NK-92 treated with Interleukin-12 subunit alpha and Interleukin-12 subunit beta, amount 100 ng/mL, for 24 hours (cell line): ENCODE data around the gene CHMP1B.
"Not testable (repeated sequence)": the region's sequence is repeated elsewhere in the genome, so short reads cannot be mapped to it uniquely, and the experiment has no call there.

Experiments
- DNase-seq: peaks from one replicate; lab custom pipeline; 2025; lab: John Stamatoyannopoulos, UW

CHMP1B gene

GRCh38 chr18:11840493-11840892 is 10.7 kb upstream of the CHMP1B start:
- no peak for DNase-seq

- DNase-seq = no peak
These were observed 8.7 kb upstream of the CHMP1B start for GRCh38 chr18:11842562-11842961.

GRCh38 chr18:11844436-11844835 is 6.8 kb upstream of the CHMP1B start:
- no peak for DNase-seq

DNA sequence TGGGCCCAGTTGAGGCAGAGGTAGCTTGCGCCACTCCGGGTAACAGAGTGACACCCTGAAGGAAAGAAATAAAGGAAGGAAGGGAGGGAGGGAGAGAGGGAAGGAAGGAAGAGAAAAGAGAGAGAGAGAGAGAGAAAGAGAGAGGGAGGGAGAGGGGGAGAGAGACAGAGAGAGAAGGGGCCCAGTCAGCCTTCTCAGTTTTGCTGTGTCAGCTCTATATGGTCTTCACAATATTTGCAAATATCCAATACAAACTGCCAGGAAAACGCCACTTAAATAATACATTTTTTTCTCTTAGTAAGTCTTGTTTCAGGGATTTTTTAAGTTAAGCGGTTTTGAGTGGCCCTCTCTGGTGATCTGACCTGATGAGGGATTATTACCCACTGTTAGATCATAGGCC is 5.6 kb upstream of the CHMP1B start:
- DNase-seq = no peak

DNA sequence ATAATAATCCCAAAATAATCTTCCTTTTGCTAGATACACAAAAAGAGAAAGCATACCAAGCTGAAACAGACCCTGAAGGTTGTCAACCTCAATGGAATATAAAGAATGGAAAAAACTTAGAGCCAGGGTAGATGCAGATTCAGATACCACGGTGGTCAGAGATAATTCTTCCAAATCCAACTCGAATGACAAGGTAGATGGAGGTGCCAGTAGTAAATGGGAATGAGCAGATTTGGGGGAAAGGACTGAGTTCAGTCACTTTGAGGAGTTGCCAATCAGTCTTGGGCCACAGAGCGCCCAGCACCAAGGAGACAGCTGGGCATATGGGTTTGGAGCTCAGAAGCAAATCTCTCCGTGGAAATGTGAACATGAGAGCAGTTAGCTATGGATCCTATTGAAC is 3.4 kb upstream of the CHMP1B start:
- no peak for DNase-seq

DNA sequence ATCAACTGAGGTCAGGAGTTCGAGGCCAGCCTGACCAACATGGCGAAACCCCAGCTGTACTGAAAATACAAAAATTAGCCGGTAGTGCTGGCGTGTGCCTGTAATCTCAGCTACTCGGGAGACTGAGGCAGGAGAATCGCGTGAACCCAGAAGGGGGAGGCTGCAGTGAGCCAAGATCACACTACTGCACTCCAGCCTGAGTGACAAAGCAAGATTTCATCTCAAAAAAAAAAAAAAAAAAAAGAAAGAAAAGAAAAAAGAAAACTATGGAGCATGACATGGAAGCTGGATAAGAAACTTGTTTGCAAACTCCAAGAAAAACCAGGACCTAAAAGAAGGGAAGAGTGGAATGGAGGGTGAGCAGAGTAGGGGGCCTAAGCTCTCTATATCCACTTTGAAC is 1.9 kb upstream of the CHMP1B start:
- no peak for DNase-seq

GRCh38 chr18:11849841-11850634 is 1.2 kb upstream of the CHMP1B start:
- peak; percentile 11 for DNase-seq

DNA sequence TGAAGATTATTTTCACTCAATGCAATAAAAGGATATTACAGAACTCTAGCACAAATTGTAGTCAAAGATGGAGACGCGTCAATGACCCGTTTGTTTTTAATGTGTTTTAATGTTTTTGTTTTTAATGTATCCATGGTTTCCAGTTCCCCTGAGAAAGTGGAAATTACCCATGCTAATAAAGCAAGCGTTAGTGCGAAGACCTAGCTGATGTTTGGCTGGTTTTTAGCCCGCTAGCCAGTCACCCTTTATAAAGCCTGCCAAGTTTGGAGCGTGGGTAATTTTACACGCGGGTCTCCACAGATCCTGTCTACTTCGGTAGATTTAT is 430 bp upstream of the CHMP1B start:
- no peak for DNase-seq

DNA sequence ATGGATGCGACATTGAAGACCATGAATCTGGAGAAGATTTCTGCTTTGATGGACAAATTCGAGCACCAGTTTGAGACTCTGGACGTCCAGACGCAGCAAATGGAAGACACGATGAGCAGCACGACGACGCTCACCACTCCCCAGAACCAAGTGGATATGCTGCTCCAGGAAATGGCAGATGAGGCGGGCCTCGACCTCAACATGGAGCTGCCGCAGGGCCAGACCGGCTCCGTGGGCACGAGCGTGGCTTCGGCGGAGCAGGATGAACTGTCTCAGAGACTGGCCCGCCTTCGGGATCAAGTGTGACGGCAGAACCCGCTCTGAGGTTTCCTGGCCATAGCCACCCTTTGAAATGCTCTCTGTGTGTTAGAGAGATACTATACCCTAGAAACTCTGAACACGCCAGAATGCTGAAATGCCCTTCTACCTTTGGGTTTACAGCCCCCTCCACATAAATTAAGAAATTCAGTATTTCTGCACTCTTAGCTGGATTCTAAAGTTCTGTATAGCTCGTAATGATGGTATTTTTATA is 659 bp downstream of the CHMP1B start:
- no peak for DNase-seq

DNA sequence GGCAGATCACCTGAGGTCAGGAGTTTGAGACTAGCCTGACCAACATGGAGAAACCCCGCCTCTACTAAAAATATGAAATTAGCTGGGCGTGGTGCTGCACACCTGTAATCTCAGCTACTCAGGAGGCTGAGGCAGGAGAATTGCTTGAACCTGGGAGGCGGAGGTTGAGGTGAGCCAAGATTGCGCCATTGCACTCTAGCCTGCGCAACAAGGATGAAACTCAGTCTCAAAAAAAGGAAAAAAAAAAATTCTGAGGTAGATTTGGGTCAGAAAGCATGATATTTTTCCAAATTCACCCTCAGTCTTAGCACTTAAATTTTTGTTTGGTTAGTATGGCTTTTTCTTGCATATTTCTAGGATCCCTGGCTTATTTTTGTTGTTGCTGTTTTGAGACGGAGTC is 3.3 kb downstream of the CHMP1B start:
- not testable (repeated sequence) for DNase-seq

- DNase-seq = no peak
These were observed 6.1 kb downstream of the CHMP1B start for GRCh38 chr18:11857177-11857887.

GRCh38 chr18:11859282-11859830 is 8.1 kb downstream of the CHMP1B start:
- no peak for DNase-seq

DNA sequence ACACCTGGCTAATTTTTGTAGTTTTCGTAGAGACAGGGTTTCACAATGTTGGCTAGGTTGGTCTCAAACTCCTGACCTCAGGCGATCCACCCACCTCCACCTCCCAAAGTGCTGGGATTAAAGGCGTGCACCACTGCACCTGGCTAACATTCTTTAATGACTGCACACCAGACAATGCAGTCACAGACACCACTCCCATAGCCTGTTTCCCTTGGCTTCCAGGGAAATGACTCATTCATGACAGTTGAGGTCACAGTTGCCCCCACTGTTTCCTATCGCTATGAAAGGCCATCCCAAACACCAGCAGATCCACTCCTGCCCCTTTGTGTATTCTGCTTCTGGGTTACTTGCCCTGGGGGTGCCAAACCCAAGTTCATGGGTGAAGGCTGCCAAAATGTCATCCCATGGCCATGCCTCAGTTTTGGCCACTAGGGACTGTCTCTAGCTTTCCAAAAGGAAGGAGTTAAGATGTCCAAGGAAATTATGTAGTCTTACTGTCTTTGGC is 8.7 kb downstream of the CHMP1B start:
- no peak for DNase-seq

- no peak for DNase-seq
These were observed 9.6 kb downstream of the CHMP1B start for GRCh38 chr18:11860594-11861450.

DNA sequence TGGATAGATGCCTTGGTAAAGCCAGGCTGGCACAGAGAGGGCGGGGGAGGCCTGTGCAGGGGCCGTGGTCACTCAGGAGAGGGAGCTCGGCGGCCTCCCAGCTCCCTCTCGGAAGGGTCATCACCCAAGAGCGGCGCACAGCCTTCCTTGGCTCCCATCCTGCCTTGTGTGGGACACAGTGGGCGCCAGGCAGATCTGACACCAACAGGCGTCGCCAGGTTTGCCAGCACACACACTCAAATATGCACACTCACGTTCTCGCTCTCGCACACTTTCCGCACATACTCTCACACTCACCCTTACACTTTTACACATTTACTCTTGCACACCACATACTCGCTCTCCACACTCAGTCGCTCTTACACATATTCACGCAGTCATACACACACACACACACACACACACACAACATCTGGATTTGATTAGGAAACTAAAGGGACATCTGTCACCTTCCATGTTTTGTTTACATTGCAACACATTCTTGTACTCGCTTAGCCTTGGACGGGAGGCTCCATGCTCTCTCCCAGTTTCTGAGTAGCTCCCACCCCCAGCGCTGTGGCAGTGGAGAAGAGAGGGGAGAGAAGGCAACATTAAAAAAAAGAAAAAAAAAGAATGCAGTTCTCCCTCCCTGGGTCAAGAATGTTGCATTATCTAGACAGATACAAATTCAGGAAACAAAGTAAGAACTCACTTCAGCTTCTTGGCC is 10.5 kb downstream of the CHMP1B start:
- no peak for DNase-seq

GRCh38 chr18:11862468-11863137 is 11.4 kb downstream of the CHMP1B start:
- no peak for DNase-seq

DNA sequence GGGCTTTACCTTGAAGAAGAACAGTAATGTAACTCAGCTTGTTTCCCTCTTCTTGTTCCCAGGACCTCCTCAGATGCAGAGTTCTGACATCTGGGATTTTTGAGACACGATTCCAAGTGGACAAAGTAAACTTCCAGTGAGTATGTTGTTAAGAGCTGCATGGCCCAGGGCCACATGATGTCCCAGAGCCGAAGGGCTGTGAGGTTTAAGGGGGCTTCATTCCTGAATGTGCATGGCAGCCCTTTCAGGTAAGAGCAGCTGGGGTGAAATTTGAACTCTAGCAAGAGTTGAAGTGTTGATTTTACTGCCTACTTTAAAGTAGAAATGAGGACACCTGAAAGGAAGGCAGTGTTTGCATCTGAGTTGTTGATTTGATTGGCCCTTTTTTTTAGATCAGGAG is 13.3 kb downstream of the CHMP1B start:
- no peak for DNase-seq

- no peak for DNase-seq
These were observed 13.9 kb downstream of the CHMP1B start for GRCh38 chr18:11865071-11865470.

GRCh38 chr18:11866329-11866728 is 15.1 kb downstream of the CHMP1B start:
- DNase-seq = no peak

GRCh38 chr18:11866764-11867163 is 15.6 kb downstream of the CHMP1B start:
- no peak for DNase-seq

DNA sequence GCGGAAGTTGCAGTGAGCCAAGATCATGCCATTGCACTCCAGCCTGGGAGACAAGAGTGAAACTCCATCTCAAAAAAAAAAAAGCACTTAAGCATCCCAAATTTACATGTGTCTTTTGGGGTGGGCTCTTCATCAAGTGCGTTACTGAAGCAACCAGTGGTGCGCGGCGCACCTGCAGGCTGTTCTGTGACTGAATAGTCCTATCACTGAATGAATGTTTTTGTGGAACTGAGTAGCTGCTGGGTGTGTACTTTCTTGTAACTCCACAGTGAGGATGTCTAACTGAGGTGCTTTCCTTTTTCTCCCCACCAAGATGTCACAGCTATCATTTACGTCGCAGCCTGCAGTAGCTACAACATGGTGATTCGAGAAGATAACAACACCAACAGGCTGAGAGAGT is 17.0 kb downstream of the CHMP1B start:
- no peak for DNase-seq
